GM19351 (cell line): ENCODE measurements around the gene SSBP4.
A peak's percentile ranks its signal among the peaks of the same experiment; 100 is the strongest.
"Not testable (repeated sequence)": the region's sequence is repeated elsewhere in the genome, so short reads cannot be mapped to it uniquely, and the experiment has no call there.

ENCODE experiments used
- ATAC-seq: cut with Tn5 transposase; IDR thresholded peaks from one replicate; pipeline ENCODE4 v1.9.1; 2021; ENCODE audit warnings: mild to moderate bottlenecking, moderate library complexity; ENCODE audit not compliant: unreplicated experiment

Gene SSBP4

GRCh38 chr19:18419195-18419698 is at the start of gene SSBP4:
Gene SSBP4, plus strand, starts transcription at chr19:18419398. Its CDS starts 251 bp downstream, at chr19:18419649.
- peak; percentile 48 for ATAC-seq

DNA sequence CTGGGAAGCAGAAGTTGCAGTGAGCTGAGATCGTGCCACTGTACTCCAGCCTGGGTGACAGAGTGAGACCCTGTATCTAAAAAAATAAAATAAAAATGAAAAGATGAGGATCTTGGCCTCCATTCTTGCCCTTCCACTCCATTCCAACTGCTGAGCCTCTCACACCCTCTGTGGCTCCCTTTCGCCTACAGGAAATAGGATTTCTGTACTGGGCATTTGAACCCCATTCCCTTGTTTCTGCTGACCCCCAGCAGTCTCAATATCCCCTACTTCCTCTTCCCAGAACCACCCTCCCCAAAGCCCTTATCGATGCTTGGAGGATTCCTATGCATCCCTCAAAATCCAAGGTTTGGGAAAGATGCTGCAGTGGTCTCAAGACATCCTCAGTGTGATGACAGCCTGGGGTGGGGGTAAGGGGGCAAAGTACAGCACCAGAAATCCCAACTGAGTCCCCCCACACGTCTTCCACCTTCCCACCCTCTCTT is 45.7 kb upstream of the SSBP4 start:
- no peak for ATAC-seq

GRCh38 chr19:18373892-18374629 is 45.1 kb upstream of the SSBP4 start:
- ATAC-seq: peak; percentile 89

DNA sequence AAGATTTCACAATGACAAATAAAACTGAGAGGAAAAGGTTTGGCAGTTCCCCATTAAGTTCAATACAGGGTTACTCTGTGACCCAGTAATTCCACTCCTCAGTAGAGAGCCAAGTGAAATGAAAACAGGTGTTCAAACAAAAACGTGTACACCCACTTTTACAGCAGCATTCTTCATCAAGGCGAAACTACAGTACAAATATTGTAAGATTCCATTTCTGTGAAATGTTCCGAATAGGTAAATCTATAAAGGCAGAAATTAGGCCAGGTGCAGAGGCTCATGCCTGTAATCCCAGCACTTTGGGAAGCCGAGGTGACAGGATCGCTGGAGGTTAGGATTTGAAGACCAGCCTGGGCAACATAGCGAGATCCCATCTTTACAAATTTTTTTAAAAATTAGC is 42.2 kb upstream of the SSBP4 start:
- ATAC-seq: no peak

GRCh38 chr19:18379803-18380747 is 39.1 kb upstream of the SSBP4 start:
- ATAC-seq: no peak

GRCh38 chr19:18380843-18381242 is 38.4 kb upstream of the SSBP4 start:
- ATAC-seq: no peak

DNA sequence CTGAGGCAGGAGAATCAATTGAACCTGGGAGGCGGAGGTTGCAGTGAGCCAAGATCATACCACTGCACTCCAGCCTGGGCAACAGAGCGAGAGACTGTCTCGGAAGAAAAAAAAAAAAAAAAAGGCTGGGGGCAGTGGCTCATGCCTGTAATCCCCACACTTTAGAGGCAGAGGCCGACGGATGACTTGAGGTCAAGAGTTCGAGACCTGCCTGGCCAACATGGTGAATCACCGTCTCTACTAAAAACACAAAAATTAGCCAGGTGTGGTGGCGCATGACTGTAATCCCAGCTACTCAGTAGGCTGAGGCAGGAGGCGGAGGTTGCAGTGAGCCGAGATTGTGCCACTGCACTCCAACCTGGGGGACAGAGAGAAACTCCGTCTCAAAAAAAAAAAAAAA is 35.6 kb upstream of the SSBP4 start:
- not testable (repeated sequence) for ATAC-seq

- ATAC-seq: no peak
These were observed 34.4 kb upstream of the SSBP4 start for GRCh38 chr19:18384775-18385174.

GRCh38 chr19:18385359-18385674 is 33.9 kb upstream of the SSBP4 start:
- no peak for ATAC-seq

- no peak for ATAC-seq
These were observed 33.3 kb upstream of the SSBP4 start, which contains the start of gene GDF15 for GRCh38 chr19:18385675-18386542. Gene GDF15, plus strand, starts transcription at chr19:18386158. Its CDS starts 32 bp downstream, at chr19:18386190.

DNA sequence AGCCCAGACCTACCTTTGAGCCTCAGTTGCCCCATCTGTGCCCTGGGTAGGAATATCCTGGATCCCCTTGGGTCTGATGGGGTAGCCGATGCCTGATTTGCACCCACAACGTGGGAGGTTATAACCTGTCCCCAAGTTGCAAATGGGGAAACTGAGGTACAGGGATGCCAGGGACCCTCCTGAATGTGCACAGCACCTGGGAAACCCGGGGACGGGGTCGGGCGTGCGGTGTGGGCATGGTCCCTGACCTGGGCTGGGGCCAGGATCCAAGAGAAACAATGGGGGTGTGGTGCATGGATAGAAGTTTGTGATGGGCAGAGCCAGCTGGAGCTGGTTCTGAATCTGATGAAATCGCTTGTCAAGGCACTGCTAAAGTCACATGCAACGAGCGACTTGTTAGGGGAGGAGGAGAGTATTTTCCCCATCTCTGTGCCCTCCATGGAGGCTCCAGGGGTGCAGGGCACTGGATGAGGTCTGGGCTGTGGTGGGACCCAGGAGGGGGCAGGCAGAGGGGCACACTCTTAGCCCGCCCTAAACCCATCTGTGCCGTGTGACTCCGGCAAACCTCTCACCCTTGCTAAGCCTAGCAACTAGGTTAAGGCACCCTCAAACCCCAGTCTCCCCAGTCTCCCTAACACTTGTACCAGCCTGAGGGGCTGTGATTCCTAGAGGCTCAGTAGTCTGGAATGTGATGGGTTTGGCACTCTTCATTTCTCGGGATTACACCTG is 32.5 kb upstream of the SSBP4 start:
- ATAC-seq: no peak

GRCh38 chr19:18388100-18388959 is 30.9 kb upstream of the SSBP4 start:
- no peak for ATAC-seq

- no peak for ATAC-seq
These were observed 30.1 kb upstream of the SSBP4 start for GRCh38 chr19:18388960-18389725.

DNA sequence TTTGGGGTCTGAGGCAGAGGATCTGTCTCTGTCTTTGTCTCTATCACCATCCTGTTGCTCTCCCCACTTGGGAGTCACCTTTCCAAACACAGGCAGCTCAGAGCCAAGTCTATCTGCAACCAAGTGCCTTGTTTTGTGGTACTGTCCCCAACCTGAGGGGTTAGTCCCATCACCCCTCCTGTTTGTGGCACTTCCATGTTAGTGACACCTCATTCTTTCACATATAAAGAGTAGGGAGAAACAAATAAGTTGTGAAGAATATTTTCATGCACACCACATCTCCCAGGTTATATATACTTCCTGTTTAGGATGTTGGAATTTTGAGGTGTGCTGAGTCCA is 29.5 kb upstream of the SSBP4 start:
- ATAC-seq: no peak

GRCh38 chr19:18390065-18390907 is 28.9 kb upstream of the SSBP4 start:
- no peak for ATAC-seq

DNA sequence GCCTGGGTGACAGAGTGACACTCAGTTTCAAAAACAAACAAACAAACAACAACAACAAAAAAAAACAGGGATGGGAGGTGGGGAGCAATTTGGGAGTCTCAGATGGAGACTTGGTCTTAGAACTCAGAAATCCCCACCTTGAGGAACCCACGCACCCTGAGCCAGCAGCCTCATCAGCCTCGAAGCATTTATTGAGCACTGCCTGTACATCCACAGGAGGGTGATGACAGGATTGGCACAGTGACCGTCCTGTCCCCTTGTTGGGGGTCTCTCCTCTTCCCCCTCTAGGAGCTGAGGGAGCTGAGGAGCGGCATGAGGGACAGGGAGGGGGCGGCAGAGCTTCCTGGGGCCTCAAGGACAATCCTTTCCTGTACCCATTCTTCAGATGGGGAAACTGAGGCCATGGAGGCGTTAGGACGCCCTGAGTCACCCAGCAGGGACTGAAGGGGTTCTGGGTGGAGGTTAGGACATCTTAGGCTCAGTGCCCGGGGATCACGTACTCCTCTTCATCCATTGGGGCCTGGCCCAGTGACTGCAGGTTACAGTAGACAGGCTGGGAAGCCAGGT is 27.6 kb upstream of the SSBP4 start:
- ATAC-seq: no peak

- no peak for ATAC-seq
These were observed 26.8 kb upstream of the SSBP4 start for GRCh38 chr19:18392417-18392816.
